GM13976 (cell line): ENCODE measurements around the gene PANX2.

Experiments
- DNase-seq: peaks from one replicate; pipeline ENCODE4 v3.0.0; 2012; ENCODE audit warnings: low spot score
- in situ Hi-C: fragments of 300-500 bp; cut with MboI; formaldehyde crosslinking; loops from one replicate; pipeline ENCODE4 v1.12.0; 2022; ENCODE audit warnings: low sequenced_read_pairs, mixed read lengths, inconsistent platforms; ENCODE audit not compliant: unreplicated experiment
- TF ChIP-seq, protein P1 (sequence below): IDR thresholded peaks from 2 replicates; pipeline ENCODE4 v1.5.1; 2012; ENCODE audit warnings: borderline replicate concordance, mild to moderate bottlenecking; ENCODE audit not compliant: insufficient read depth; ENCODE audit errors: extremely low read depth, missing control alignments, control extremely low read depth

PANX2 gene, protein sequence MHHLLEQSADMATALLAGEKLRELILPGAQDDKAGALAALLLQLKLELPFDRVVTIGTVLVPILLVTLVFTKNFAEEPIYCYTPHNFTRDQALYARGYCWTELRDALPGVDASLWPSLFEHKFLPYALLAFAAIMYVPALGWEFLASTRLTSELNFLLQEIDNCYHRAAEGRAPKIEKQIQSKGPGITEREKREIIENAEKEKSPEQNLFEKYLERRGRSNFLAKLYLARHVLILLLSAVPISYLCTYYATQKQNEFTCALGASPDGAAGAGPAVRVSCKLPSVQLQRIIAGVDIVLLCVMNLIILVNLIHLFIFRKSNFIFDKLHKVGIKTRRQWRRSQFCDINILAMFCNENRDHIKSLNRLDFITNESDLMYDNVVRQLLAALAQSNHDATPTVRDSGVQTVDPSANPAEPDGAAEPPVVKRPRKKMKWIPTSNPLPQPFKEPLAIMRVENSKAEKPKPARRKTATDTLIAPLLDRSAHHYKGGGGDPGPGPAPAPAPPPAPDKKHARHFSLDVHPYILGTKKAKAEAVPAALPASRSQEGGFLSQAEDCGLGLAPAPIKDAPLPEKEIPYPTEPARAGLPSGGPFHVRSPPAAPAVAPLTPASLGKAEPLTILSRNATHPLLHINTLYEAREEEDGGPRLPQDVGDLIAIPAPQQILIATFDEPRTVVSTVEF

DNA sequence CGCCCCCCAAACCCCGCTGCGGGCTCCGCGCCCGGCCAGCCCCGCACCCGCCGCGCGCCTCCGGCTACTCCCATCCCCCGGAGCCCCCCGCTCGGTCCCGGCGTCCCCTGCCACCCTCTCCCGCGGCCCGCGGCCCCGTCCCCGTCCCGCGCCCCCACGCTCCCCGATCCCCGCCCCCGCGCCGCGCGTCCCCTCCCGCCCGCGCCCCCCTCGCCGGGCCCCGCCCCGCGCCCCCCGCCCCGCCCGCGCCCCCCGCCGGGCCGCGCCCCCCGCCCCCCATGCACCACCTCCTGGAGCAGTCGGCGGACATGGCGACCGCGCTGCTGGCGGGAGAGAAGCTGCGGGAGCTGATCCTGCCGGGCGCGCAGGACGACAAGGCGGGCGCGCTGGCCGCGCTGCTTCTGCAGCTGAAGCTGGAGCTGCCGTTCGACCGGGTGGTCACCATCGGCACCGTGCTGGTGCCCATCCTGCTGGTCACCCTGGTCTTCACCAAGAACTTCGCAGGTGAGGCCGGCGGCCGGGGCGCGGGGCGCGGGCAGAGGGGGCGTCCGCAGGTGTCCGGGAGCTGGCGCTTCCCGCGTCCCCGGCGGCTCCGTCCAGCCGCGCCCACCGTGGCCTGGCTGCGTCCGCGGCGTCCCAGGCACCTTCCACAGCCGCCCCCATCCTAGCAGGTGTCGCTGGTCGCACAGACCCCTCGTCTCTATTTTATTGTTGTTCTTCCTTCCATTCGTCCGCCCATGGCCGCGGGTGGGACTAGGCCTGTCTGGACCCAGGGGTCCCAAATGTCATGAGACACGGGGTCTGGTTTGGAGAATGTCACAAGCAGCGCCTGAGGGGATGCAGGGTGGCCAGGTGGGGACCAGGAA, at the start of gene PANX2:
Gene PANX2 (plus strand): TSS at position 279 of the 866 bp plus-strand sequence. CDS start 0 bp downstream, at position 279.
- no peak for DNase-seq
- in situ Hi-C loops: no loop called here

DNA sequence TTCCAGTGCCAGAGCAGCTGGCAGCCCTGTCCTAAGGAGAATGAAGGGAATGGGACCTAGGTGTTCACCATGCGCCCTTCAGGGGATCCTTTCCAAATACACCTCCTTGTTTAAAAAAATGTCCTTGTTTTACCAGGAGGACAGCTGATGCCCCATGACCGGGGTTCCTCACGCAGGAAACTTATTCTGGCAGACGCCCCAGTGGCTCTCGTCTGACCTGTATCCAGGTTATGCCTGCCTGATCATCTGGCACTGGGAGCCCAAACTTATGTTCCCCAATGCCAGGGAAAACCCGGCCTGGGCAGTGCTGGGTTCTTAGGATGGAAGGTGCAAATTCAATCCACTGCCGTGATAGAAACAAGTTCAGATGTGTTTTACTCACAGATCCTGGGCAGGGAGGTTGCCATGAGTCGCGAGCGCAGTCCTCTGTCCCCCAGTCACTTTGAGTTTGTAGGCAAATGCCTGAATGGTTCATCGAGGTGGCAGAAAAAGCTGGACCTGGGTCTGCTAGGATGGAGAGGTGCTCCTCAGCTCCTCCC, 49.3 kb upstream of the PANX2 start:
- TF ChIP-seq, protein P1, sequence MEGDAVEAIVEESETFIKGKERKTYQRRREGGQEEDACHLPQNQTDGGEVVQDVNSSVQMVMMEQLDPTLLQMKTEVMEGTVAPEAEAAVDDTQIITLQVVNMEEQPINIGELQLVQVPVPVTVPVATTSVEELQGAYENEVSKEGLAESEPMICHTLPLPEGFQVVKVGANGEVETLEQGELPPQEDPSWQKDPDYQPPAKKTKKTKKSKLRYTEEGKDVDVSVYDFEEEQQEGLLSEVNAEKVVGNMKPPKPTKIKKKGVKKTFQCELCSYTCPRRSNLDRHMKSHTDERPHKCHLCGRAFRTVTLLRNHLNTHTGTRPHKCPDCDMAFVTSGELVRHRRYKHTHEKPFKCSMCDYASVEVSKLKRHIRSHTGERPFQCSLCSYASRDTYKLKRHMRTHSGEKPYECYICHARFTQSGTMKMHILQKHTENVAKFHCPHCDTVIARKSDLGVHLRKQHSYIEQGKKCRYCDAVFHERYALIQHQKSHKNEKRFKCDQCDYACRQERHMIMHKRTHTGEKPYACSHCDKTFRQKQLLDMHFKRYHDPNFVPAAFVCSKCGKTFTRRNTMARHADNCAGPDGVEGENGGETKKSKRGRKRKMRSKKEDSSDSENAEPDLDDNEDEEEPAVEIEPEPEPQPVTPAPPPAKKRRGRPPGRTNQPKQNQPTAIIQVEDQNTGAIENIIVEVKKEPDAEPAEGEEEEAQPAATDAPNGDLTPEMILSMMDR: no peak
- in situ Hi-C loops: no loop called here
- DNase-seq: no peak

More for the DNA sequence above, at the start of gene PANX2:
- TF ChIP-seq, protein P1: no peak

DNA sequence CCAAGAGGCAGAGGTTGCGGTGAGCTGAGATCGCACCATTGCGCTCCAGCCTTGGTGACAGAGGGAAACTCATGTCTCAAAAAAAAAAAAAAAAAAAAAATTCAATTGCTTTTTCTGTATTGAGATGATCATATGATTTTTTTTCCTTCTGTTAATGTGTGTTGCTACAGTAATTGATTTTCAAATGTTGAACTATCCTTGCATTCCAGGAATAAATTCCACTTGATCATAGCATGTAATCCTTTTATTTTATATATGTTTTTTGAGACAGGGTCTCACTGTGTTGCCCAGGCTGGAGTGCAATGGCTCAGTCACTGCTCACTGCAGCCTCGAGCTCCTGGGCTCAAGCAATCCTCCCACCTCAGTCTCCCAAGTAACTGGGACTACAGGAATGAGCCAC, 47.4 kb upstream of the PANX2 start:
- in situ Hi-C loops: no loop called here
- TF ChIP-seq, protein P1: no peak
- no peak for DNase-seq

DNA sequence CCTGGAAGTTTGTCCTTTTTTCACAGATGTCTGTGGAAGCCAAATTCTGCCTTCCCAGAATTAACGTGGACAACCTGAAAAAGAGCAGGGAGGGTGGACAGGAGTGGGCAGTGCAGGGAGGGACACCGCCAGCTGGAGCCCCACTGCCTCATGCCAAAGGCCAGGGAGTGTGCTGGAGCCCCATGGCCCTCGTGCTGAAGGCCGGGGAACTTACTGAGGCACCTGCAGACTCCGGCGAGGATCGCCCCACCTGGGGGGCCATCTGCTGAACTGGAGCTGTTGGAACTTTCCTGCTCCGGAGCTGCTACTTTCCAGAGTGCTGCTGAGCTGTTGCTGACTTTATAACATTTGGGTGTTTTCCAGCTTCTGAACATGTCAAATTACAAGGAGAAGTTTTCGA, 45.5 kb upstream of the PANX2 start:
- in situ Hi-C loops: no loop called here
- TF ChIP-seq, protein P1: no peak
- DNase-seq: no peak

DNA sequence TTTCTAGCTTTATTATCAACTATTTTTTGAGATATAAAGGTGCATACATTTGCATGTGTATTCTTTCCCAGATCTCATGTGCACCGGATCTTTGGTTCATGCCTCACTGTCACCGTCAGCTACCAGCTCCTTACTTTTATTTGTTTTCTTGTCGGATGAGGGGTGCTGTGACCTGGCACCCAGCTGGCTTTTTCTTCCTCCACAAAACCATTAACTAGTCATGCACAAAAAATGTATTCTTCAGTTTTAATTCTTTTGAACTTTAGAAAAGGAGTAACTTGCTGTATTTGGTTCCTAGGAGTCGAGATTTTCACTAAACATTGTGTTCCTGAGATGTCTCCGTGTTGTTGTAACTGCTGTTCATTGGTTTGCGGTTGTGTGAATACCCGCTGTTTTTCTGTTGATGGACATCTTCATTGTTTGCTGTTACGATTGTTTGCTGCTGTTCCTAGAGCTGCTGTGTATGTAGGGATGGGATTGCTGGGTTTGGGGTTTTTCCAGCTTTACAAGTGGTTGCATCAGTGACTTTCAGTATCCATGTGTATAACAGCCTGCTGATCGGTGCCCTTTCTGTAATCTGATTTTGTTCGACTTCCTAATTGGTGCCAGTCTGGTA, 41.3 kb upstream of the PANX2 start:
- no peak for DNase-seq

More for the DNA sequence above, 41.3 kb upstream of the PANX2 start:
- TF ChIP-seq, protein P1: no peak
- in situ Hi-C loops: no loop called here
